ENCODE data around the gene LLPH. TPM values are rescaled to one million over a fixed set of nuclear protein-coding genes. Genes with fewer than 3 reads are reported as not detected.

The LLPH gene
- polyA plus RNA-seq, 1 of the 3 experiments (the other 2 are of a cell fraction) = 7.4 TPM

GRCh38 chr12:66132408-66132807 is 1.9 kb upstream of the LLPH start:
- Histone ChIP-seq H3K4me3 (ENCODE audit: low read depth in 2 of 2, low read length in 1 of 2) (no peak overlapping the region), H2AFZ (ENCODE audit: low read depth) (no peak overlapping the region), H3K9ac (peak overlapping the region; percentile 35; the same call in 1 of the 2 replicates), H3K4me1 (ENCODE audit: control insufficient read depth in 1 of 2, insufficient read depth in 2 of 2, low read depth in 1 of 2, low read length in 1 of 2) (peaks cover 6 to 16% of the 10 kb centered on the region in 2 experiments; a peak in 3 of 4 replicates), H3K27ac (ENCODE audit: low read depth in 2 of 2, low read length in 1 of 2) (peak overlapping the region; percentile 47 to 65; a peak in 3 of 4 replicates), H3K9me3 (no peaks in the 10 kb centered on the region; the same call in 1 of the 2 replicates), H3K79me2 (ENCODE audit: insufficient read depth) (peaks cover 49% of the 10 kb centered on the region), H4K20me1 (ENCODE audit: insufficient read depth) (no peaks in the 10 kb centered on the region), H3F3A (replicated peaks; ENCODE audit: insufficient read depth) (peaks cover 18% of the 10 kb centered on the region), H3K27me3 (ENCODE audit: insufficient read depth) (no peaks in the 10 kb centered on the region), H3K36me3 (replicated peaks in 1 of 2; ENCODE audit: control insufficient read depth in 1 of 2, insufficient read depth in 2 of 2, low read length in 1 of 2) (peaks cover 23 to 33% of the 10 kb centered on the region in 2 experiments), H3K9me2 (no peaks in the 10 kb centered on the region), H3K4me2 (peak overlapping the region; percentile 88)
- POLR2A ChIA-PET = interaction anchor here (0.6 kb wide), 1 partner anchor 517 kb away, joined by 3 read pairs; no protein-coding TSS in a partner anchor
- DNase-seq = no peak
- CTCF ChIA-PET = interaction anchor here (1.4 to 3.1 kb wide), 2 partner anchors 13 to 29 kb away, joined by 4 to 12 read pairs; no protein-coding TSS in a partner anchor
- peak; percentile 64; the same call in 1 of the 2 replicates for TF ChIP-seq MEF2A (IDR thresholded peaks at IDR 0.05; ENCODE audit: borderline replicate concordance, low read depth)
- TF ChIP-seq TCF12 (IDR thresholded peaks at IDR 0.05) = no peak
- TF ChIP-seq FOSL2 (IDR thresholded peaks at IDR 0.05; ENCODE audit: borderline replicate concordance, low read depth) = peak; percentile 17; the same call in 1 of the 2 replicates
- no peak for TF ChIP-seq IRF3 (IDR thresholded peaks at IDR 0.05; ENCODE audit: low read depth, low read length)
- no peak for TF ChIP-seq CHD2 (IDR thresholded peaks at IDR 0.05; ENCODE audit: low read length, partially characterized antibody)
- no peak for TF ChIP-seq NFIC (IDR thresholded peaks at IDR 0.05; ENCODE audit: borderline replicate concordance)
- 0 out of 2 replicates have a peak, but pooled peaks have one; percentile 32 for TF ChIP-seq ELF1 (IDR thresholded peaks at IDR 0.05)
- no peak for TF ChIP-seq GABPA (IDR thresholded peaks at IDR 0.05; ENCODE audit: low read depth)
- TF ChIP-seq MXI1 (IDR thresholded peaks at IDR 0.05; ENCODE audit: low read depth, low read length) = no peak
- no peak for TF ChIP-seq TEAD4 (IDR thresholded peaks at IDR 0.05; ENCODE audit: borderline replicate concordance, insufficient read depth)
- no peak for TF ChIP-seq EZH2phosphoT487 (IDR thresholded peaks at IDR 0.05; ENCODE audit: borderline replicate concordance, low read depth)
- no peak for TF ChIP-seq EP300 (IDR thresholded peaks at IDR 0.05; ENCODE audit: borderline replicate concordance in 1 of 2, low read depth in 1 of 2, low read length in 1 of 2)
- TF ChIP-seq FOXJ3 (CRISPR knock-in tag; IDR thresholded peaks at IDR 0.05) = no peak
- no peak for TF ChIP-seq FOXM1 (IDR thresholded peaks at IDR 0.05; ENCODE audit: low read depth)
- no peak for TF ChIP-seq REST (IDR thresholded peaks at IDR 0.05; ENCODE audit: low read depth, low read length)
- TF ChIP-seq ZBTB33 (IDR thresholded peaks at IDR 0.05; ENCODE audit: borderline replicate concordance, low read depth) = no peak
- TF ChIP-seq RCOR1 (IDR thresholded peaks at IDR 0.05; ENCODE audit: low read length) = no peak
- no peak for TF ChIP-seq POLR2AphosphoS5 (IDR thresholded peaks at IDR 0.05; ENCODE audit: low read depth, low read length)
- TF ChIP-seq RFX5 (IDR thresholded peaks at IDR 0.05; ENCODE audit: low read length) = no peak
- peak; percentile 56 for TF ChIP-seq JUND (IDR thresholded peaks at IDR 0.05)
- TF ChIP-seq CTCF (IDR thresholded peaks at IDR 0.05) = no peak
- no peak for TF ChIP-seq TAF1 (IDR thresholded peaks at IDR 0.05; ENCODE audit: borderline replicate concordance, low read depth, low read length)
- TF ChIP-seq SMC3 (IDR thresholded peaks at IDR 0.05; ENCODE audit: low read depth, low read length) = no peak
- TF ChIP-seq YY1 (IDR thresholded peaks at IDR 0.05; ENCODE audit: low read depth) = no peak
- TF ChIP-seq PBX3 (IDR thresholded peaks at IDR 0.05) = 0 out of 2 replicates have a peak, but pooled peaks have one; percentile 29
- no peak for TF ChIP-seq GATA2 (CRISPR knock-in tag; IDR thresholded peaks at IDR 0.05)

Data from SK-N-SH (cell line).